HEK293 (cell line): ENCODE data around the gene RCAN2.

Experiments used
- CTCF ChIA-PET: fragments of 350-600 bp; formaldehyde crosslinking; extraction: SDS; loops from one replicate; lab custom pipeline; 2021; ENCODE audit warnings: antibody characterized with exemption; lab: Yijun Ruan, JAX
- POLR2A ChIA-PET: fragments of 300-600 bp; formaldehyde crosslinking; extraction: SDS; loops from one replicate; lab custom pipeline; 2020; ENCODE audit warnings: antibody characterized with exemption, inconsistent platforms; lab: Yijun Ruan, JAX
- H3K27ac ChIP-seq: fragments of 200-500 bp; sonication (Bioruptor generic); 2 replicates; pipeline ENCODE4 v1.5.1; 2014; ENCODE audit warnings: low read depth, low read length, control low read depth, inconsistent platforms; ENCODE audit errors: extremely low read depth
- H3K36me3 ChIP-seq, 2 experiments: fragments of 200-500 bp in 1 of 2; sonication (Bioruptor generic) in 1 of 2; 1 replicate in 1 of 2; 2 replicates in 1 of 2; pipeline ENCODE4 v1.5.1; 2014 to 2017; ENCODE audit warnings: inconsistent platforms in 2 of 2, low read length in 2 of 2; ENCODE audit not compliant: control insufficient read depth in 2 of 2, insufficient read depth in 1 of 2
- H3K4me1 ChIP-seq: fragments of 200-500 bp; sonication (Bioruptor generic); 2 replicates; pipeline ENCODE4 v1.5.1; 2014; ENCODE audit warnings: mild to moderate bottlenecking, low read length, inconsistent platforms; ENCODE audit not compliant: control insufficient read depth, insufficient read depth
- H3K4me3 ChIP-seq: 2 replicates; pipeline ENCODE4 v1.5.1; 2011; ENCODE audit warnings: low read depth, mild to moderate bottlenecking, control low read depth, low read length, moderate library complexity
- H3K9me3 ChIP-seq: fragments of 200-500 bp; sonication (Bioruptor generic); 2 replicates; pipeline ENCODE4 v1.5.1; 2014; ENCODE audit warnings: low read depth, low read length, inconsistent platforms; ENCODE audit not compliant: control insufficient read depth, insufficient read depth
- GLI2 ChIP-seq: fragments of 450-650 bp; formaldehyde crosslinking; IDR thresholded peaks from 2 replicates; pipeline ENCODE4; 2017; ENCODE audit warnings: missing biosample characterization, missing genetic modification characterization, low read depth, borderline replicate concordance
- HOXC10 ChIP-seq: sonication (generic); formaldehyde crosslinking; IDR thresholded peaks from 2 replicates; pipeline ENCODE4 v1.8.1; 2023; ENCODE audit warnings: mild to moderate bottlenecking, missing genetic modification reagents
- KLF16 ChIP-seq: fragments of 450-650 bp; formaldehyde crosslinking; IDR thresholded peaks from 2 replicates; pipeline ENCODE4 v1.5.1; 2017; ENCODE audit warnings: missing biosample characterization, missing genetic modification characterization
- SCRT2 ChIP-seq: fragments of 450-650 bp; formaldehyde crosslinking; IDR thresholded peaks from 2 replicates; pipeline ENCODE4 v1.5.1; 2016; ENCODE audit warnings: missing biosample characterization, missing genetic modification characterization
- ZBTB17 ChIP-seq: fragments of 450-650 bp; formaldehyde crosslinking; IDR thresholded peaks from 2 replicates; pipeline ENCODE4 v1.5.1; 2016; ENCODE audit warnings: missing biosample characterization, missing genetic modification characterization
- ZFHX2 ChIP-seq: fragments of 450-650 bp; formaldehyde crosslinking; conservative IDR thresholded peaks from 2 replicates; pipeline ENCODE4 v1.5.1; 2016; ENCODE audit warnings: missing biosample characterization, missing genetic modification characterization
- ZNF37A ChIP-seq: fragments of 450-650 bp; IDR thresholded peaks from 2 replicates; pipeline ENCODE4 v1.5.1; 2018; ENCODE audit warnings: missing biosample characterization, missing genetic modification characterization
- ZNF514 ChIP-seq: fragments of 450-650 bp; formaldehyde crosslinking; IDR thresholded peaks from 2 replicates; pipeline ENCODE4 v1.5.1; 2016; ENCODE audit warnings: missing biosample characterization, missing genetic modification characterization
- ZNF521 ChIP-seq: fragments of 450-650 bp; formaldehyde crosslinking; IDR thresholded peaks from 2 replicates; pipeline ENCODE4 v1.5.1; 2017; ENCODE audit warnings: missing biosample characterization, mild to moderate bottlenecking, missing genetic modification characterization
- ZNF777 ChIP-seq: fragments of 450-650 bp; formaldehyde crosslinking; IDR thresholded peaks from 2 replicates; pipeline ENCODE4 v1.5.1; 2017; ENCODE audit warnings: missing biosample characterization, missing genetic modification characterization, borderline replicate concordance
- TF ChIP-seq, protein P1 (sequence below): fragments of 450-650 bp; formaldehyde crosslinking; IDR thresholded peaks from 2 replicates; pipeline ENCODE4 v1.5.1; 2016; ENCODE audit warnings: missing biosample characterization, missing genetic modification characterization, borderline replicate concordance
- TF ChIP-seq, protein P2 (sequence below): fragments of 450-650 bp; formaldehyde crosslinking; IDR thresholded peaks from 2 replicates; pipeline ENCODE4 v1.5.1; 2016; ENCODE audit warnings: missing biosample characterization, missing genetic modification characterization
- TF ChIP-seq, protein P3 (sequence below): fragments of 450-650 bp; formaldehyde crosslinking; IDR thresholded peaks from 2 replicates; pipeline ENCODE4 v1.5.1; 2016; ENCODE audit warnings: missing biosample characterization, missing genetic modification characterization
- TF ChIP-seq, protein P4 (sequence below): fragments of 450-650 bp; formaldehyde crosslinking; IDR thresholded peaks from 2 replicates; pipeline ENCODE4 v1.5.1; 2016; ENCODE audit warnings: missing biosample characterization, missing genetic modification characterization
- TF ChIP-seq, protein P5 (sequence below): fragments of 450-650 bp; formaldehyde crosslinking; IDR thresholded peaks from 2 replicates; pipeline ENCODE4 v1.5.1; 2017; ENCODE audit warnings: missing biosample characterization, missing genetic modification characterization
- TF ChIP-seq, protein P6 (sequence below): fragments of 450-650 bp; formaldehyde crosslinking; IDR thresholded peaks from 2 replicates; pipeline ENCODE4 v1.5.1; 2016; ENCODE audit warnings: missing biosample characterization, missing genetic modification characterization

The RCAN2 gene

DNA sequence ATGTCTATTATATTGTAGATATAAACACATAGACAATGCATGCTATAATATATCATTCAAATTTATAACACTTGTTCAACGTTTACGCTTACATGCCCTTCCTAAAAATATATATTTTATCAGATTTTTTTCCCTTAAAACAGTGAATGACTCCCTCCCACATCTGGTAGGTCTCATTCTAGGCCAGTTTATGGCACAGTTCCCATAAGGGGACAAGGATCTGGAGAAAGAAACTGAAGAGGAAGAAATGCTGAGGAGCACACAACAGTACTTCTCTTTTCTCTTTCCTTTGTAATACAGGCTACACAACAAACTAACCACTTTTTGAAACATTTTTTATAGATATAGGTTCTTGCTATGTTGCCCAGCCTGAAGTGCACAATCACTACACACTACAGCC is 48.6 kb upstream of the RCAN2 start:
- ChIA-PET CTCF (interaction anchor here (0.6 kb wide), 1 partner anchor 18 kb away, joined by 3 read pairs; no protein-coding TSS in a partner anchor), POLR2A (no interaction called here)
- Histone ChIP-seq H3K27ac (no peak overlapping the region), H3K4me3 (no peak overlapping the region), H3K4me1 (0 out of 2 replicates have a peak, but pooled peaks cover 5% of the 10 kb centered on the region), H3K9me3 (no peaks in the 10 kb centered on the region), H3K36me3 (no peaks in the 10 kb centered on the region)
- TF ChIP-seq, protein P1, sequence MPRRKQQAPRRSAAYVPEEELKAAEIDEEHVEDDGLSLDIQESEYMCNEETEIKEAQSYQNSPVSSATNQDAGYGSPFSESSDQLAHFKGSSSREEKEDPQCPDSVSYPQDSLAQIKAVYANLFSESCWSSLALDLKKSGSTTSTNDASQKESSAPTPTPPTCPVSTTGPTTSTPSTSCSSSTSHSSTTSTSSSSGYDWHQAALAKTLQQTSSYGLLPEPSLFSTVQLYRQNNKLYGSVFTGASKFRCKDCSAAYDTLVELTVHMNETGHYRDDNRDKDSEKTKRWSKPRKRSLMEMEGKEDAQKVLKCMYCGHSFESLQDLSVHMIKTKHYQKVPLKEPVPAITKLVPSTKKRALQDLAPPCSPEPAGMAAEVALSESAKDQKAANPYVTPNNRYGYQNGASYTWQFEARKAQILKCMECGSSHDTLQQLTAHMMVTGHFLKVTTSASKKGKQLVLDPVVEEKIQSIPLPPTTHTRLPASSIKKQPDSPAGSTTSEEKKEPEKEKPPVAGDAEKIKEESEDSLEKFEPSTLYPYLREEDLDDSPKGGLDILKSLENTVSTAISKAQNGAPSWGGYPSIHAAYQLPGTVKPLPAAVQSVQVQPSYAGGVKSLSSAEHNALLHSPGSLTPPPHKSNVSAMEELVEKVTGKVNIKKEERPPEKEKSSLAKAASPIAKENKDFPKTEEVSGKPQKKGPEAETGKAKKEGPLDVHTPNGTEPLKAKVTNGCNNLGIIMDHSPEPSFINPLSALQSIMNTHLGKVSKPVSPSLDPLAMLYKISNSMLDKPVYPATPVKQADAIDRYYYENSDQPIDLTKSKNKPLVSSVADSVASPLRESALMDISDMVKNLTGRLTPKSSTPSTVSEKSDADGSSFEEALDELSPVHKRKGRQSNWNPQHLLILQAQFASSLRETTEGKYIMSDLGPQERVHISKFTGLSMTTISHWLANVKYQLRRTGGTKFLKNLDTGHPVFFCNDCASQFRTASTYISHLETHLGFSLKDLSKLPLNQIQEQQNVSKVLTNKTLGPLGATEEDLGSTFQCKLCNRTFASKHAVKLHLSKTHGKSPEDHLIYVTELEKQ (tag by site-specific recombination) = no peak
- TF ChIP-seq KLF16 = no peak

DNA sequence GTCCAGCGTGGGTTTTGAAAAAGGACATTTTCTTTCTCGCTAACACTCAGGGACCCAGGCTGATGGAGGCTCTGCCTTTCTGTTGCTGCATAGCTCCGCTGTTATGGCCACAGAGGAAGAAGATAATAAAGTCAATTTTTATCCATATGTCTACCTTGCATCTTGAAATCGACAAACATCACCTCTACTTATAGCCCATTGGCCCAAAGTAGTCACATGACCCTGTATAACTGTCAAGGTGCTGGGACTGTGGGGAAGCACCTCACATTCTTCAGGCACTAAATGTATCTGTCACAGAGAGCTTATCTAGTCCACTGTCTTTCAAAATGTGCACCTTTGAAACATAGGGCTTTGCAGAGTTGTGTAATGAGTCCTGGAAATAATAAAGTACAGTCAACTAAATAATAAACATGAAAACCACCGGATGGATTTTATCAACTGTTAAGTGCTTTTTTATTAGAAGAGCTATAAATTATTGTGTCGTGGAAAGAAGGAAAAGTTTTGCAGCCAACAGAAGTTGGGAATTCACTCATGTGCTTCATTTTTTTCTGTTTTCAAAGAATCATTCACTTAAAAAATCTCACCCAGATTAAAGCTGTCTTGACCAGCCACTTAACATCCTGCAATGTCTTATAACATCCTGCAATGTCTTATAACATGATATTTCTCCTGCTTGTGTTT is 47.7 kb upstream of the RCAN2 start:
- Histone ChIP-seq H3K4me1 (0 out of 2 replicates have a peak, but pooled peaks cover 5% of the 10 kb centered on the region), H3K36me3 (no peaks in the 10 kb centered on the region), H3K27ac (no peak overlapping the region), H3K4me3 (no peak overlapping the region), H3K9me3 (no peaks in the 10 kb centered on the region)
- ChIA-PET CTCF (interaction anchor here (0.7 kb wide), 1 partner anchor 8 kb away, joined by 3 read pairs; no protein-coding TSS in a partner anchor), POLR2A (no interaction called here)
- no peak for TF ChIP-seq ZFHX2 (tag by site-specific recombination)
- no peak for TF ChIP-seq ZNF777 (tag by site-specific recombination)
- TF ChIP-seq ZNF514 = no peak
- TF ChIP-seq, protein P2, sequence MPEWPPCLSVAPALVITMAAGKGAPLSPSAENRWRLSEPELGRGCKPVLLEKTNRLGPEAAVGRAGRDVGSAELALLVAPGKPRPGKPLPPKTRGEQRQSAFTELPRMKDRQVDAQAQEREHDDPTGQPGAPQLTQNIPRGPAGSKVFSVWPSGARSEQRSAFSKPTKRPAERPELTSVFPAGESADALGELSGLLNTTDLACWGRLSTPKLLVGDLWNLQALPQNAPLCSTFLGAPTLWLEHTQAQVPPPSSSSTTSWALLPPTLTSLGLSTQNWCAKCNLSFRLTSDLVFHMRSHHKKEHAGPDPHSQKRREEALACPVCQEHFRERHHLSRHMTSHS (tag by site-specific recombination) = no peak
- TF ChIP-seq GLI2 (tag by site-specific recombination) = no peak
- TF ChIP-seq, protein P3, sequence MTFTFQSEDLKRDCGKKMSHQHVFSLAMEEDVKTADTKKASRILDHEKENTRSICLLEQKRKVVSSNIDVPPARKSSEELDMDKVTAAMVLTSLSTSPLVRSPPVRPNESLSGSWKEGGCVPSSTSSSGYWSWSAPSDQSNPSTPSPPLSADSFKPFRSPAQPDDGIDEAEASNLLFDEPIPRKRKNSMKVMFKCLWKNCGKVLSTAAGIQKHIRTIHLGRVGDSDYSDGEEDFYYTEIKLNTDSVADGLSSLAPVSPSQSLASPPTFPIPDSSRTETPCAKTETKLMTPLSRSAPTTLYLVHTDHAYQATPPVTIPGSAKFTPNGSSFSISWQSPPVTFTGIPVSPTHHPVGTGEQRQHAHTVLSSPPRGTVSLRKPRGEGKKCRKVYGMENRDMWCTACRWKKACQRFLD = no peak
- no peak for TF ChIP-seq SCRT2 (tag by site-specific recombination)
- TF ChIP-seq, protein P4, sequence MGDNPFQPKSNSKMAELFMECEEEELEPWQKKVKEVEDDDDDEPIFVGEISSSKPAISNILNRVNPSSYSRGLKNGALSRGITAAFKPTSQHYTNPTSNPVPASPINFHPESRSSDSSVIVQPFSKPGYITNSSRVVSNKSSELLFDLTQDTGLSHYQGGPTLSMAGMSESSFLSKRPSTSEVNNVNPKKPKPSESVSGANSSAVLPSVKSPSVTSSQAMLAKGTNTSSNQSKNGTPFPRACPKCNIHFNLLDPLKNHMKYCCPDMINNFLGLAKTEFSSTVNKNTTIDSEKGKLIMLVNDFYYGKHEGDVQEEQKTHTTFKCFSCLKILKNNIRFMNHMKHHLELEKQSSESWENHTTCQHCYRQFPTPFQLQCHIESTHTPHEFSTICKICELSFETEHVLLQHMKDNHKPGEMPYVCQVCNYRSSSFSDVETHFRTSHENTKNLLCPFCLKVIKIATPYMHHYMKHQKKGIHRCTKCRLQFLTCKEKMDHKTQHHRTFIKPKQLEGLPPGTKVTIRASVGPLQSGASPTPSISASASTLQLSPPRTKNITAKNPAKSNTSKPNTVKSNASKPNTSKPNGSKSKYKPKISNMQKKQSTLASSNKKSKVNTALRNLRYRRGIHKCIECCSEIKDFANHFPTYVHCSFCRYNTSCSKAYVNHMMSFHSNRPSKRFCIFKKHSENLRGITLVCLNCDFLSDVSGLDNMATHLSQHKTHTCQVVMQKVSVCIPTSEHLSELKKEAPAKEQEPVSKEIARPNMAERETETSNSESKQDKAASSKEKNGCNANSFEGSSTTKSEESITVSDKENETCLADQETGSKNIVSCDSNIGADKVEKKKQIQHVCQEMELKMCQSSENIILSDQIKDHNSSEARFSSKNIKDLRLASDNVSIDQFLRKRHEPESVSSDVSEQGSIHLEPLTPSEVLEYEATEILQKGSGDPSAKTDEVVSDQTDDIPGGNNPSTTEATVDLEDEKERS (tag by site-specific recombination) = no peak
- TF ChIP-seq, protein P5, sequence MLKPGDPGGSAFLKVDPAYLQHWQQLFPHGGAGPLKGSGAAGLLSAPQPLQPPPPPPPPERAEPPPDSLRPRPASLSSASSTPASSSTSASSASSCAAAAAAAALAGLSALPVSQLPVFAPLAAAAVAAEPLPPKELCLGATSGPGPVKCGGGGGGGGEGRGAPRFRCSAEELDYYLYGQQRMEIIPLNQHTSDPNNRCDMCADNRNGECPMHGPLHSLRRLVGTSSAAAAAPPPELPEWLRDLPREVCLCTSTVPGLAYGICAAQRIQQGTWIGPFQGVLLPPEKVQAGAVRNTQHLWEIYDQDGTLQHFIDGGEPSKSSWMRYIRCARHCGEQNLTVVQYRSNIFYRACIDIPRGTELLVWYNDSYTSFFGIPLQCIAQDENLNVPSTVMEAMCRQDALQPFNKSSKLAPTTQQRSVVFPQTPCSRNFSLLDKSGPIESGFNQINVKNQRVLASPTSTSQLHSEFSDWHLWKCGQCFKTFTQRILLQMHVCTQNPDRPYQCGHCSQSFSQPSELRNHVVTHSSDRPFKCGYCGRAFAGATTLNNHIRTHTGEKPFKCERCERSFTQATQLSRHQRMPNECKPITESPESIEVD (tag by site-specific recombination) = no peak
- TF ChIP-seq, protein P6, sequence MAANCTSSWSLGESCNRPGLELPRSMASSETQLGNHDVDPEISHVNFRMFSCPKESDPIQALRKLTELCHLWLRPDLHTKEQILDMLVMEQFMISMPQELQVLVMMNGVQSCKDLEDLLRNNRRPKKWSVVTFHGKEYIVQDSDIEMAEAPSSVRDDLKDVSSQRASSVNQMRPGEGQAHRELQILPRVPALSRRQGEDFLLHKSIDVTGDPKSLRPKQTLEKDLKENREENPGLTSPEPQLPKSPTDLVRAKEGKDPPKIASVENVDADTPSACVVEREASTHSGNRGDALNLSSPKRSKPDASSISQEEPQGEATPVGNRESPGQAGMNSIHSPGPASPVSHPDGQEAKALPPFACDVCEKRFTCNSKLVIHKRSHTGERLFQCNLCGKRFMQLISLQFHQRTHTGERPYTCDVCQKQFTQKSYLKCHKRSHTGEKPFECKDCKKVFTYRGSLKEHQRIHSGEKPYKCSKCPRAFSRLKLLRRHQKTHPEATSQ = no peak
- no peak for TF ChIP-seq ZNF37A (tag by site-specific recombination)
- TF ChIP-seq ZBTB17 (tag by site-specific recombination) = no peak
- no peak for TF ChIP-seq HOXC10
- TF ChIP-seq ZNF521 (tag by site-specific recombination) = no peak
